ENCODE data around the gene MAN2B2.

MAN2B2 gene

DNA sequence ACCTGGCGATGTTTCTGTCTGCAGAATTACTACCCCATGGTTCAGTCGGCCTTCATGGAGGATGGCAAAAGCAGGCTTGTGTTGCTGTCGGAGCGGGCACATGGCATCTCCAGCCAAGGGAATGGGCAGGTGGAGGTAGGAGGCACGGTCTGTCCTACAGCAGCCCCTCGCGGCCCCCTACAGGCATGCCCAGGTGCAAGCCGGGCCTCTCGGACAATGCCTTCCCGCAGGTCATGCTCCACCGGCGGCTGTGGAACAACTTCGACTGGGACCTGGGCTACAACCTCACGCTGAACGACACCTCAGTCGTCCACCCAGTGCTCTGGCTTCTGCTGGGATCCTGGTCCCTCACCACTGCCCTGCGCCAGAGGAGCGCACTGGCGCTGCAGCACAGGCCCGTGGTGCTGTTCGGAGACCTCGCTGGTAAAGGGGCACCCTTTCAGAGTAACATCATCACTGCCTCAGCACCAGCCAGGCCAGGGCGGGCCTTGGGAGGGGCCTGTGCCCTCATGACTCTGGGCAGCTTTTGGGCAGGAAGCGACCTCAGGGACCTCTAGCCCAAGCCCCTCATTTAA, 36.0 kb downstream of the MAN2B2 start:
- no peaks in the 10 kb centered on the region; the same call in 1 of the 2 replicates for H3K36me3 ChIP-seq
- TF ChIP-seq, protein P1, sequence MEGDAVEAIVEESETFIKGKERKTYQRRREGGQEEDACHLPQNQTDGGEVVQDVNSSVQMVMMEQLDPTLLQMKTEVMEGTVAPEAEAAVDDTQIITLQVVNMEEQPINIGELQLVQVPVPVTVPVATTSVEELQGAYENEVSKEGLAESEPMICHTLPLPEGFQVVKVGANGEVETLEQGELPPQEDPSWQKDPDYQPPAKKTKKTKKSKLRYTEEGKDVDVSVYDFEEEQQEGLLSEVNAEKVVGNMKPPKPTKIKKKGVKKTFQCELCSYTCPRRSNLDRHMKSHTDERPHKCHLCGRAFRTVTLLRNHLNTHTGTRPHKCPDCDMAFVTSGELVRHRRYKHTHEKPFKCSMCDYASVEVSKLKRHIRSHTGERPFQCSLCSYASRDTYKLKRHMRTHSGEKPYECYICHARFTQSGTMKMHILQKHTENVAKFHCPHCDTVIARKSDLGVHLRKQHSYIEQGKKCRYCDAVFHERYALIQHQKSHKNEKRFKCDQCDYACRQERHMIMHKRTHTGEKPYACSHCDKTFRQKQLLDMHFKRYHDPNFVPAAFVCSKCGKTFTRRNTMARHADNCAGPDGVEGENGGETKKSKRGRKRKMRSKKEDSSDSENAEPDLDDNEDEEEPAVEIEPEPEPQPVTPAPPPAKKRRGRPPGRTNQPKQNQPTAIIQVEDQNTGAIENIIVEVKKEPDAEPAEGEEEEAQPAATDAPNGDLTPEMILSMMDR (IDR thresholded peaks at IDR 0.05; ENCODE audit: low read depth, low read length), result 0 out of 2 replicates have a peak, but pooled peaks have one; percentile 2
- H3K4me3 ChIP-seq (ENCODE audit: low read depth, low read length), result no peak overlapping the region
- no peaks in the 10 kb centered on the region for H3K27me3 ChIP-seq (ENCODE audit: insufficient read depth, low read depth, severe bottlenecking)
- H3K27ac ChIP-seq, result no peak overlapping the region
- no peaks in the 10 kb centered on the region for H3K9me3 ChIP-seq (ENCODE audit: severe bottlenecking)
- DNase-seq, result no peak

DNA sequence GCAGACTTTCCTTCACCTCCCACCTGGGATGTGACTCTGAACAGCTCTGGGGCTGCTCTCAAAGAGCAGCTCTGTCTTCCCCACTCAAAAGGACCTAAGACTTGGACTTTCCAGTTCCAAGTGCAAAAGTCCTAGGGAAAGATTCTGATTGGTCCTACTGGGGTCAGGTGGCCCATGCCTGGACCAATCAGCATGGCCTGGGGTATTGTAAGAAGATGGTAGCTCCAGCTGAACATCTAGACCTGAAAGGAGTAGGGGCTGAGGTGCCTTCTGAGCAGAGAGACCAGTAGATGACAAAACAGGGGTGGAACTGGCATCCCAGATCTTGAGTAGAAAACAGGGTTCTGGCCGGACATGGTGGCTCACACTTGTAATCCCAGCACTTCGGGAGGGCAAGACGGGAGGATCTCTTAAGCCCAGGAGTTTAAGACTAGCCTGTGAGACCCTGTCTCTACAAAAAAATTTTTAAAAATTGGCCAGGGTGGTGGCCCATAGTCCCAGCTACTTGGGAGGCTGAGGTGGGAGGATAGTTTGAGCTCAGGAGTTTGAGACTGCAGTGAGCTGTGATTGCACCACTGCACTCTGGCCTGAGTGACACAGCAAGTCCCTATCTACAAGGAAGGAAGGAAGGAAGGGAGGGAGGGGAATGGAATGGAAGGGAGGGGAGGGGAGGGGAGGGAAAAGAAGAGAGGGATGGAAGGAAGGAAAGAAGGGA, 38.1 kb downstream of the MAN2B2 start:
- H3K27me3 ChIP-seq (ENCODE audit: insufficient read depth, low read depth, severe bottlenecking), result no peaks in the 10 kb centered on the region
- no peak overlapping the region for H3K4me3 ChIP-seq (ENCODE audit: low read depth, low read length)
- H3K36me3 ChIP-seq, result peaks cover 6% of the 10 kb centered on the region; the same call in 1 of the 2 replicates
- no peaks in the 10 kb centered on the region for H3K9me3 ChIP-seq (ENCODE audit: severe bottlenecking)
- DNase-seq, result no peak
- TF ChIP-seq, protein P1 (IDR thresholded peaks at IDR 0.05; ENCODE audit: low read depth, low read length), result no peak
- no peak overlapping the region for H3K27ac ChIP-seq

DNA sequence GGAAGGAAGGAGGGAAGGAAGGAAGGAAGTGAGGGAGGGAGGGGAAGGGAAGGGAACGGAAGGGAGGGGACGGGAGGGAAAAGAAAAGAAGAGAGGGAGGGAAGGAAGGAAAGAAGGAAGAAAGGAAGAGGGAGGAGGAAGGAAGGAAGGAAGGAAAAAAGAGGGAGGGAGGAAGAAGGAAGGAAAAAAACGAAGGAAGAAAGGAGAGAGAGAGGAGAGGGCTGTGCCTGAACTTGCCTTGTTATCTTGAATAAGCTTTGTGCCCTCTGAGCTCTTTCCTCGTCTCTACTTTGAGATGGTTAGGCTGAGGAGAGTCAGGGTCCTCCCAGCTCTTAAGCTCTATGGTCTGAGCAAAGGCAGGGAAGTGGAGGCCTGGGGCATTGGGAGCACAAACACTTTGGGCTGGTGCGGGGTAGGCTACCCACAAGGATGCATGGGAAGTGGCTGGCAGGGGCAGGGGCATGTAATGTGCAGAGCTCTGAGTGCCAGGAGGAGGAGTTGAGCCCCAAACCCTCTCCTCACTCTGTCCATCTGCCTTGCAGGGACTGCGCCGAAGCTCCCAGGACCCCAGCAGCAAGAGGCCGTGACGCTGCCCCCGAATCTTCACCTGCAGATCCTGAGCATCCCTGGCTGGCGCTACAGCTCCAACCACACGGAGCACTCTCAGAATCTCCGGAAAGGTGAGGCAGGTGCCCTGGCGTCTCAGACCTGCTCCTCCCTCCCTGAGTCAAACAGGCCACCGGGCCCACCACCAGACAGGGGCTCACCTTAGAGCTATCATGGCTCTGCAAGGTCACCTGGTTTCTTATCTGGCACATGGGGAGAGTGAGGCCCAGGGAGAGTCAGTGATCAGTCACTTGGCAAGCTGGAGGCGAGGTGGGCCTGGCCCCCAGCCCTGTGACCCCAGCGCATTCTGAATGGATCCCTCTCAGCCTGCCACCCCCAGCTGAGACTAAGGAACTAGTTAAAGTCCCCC, 39.0 kb downstream of the MAN2B2 start:
- Histone ChIP-seq H3K9me3 (ENCODE audit: severe bottlenecking) (no peaks in the 10 kb centered on the region), H3K4me3 (ENCODE audit: low read depth, low read length) (no peak overlapping the region), H3K36me3 (peaks cover 7% of the 10 kb centered on the region), H3K27ac (no peak overlapping the region), H3K27me3 (ENCODE audit: insufficient read depth, low read depth, severe bottlenecking) (no peaks in the 10 kb centered on the region)
- TF ChIP-seq, protein P1 (IDR thresholded peaks at IDR 0.05; ENCODE audit: low read depth, low read length), result no peak
- no peak for DNase-seq

DNA sequence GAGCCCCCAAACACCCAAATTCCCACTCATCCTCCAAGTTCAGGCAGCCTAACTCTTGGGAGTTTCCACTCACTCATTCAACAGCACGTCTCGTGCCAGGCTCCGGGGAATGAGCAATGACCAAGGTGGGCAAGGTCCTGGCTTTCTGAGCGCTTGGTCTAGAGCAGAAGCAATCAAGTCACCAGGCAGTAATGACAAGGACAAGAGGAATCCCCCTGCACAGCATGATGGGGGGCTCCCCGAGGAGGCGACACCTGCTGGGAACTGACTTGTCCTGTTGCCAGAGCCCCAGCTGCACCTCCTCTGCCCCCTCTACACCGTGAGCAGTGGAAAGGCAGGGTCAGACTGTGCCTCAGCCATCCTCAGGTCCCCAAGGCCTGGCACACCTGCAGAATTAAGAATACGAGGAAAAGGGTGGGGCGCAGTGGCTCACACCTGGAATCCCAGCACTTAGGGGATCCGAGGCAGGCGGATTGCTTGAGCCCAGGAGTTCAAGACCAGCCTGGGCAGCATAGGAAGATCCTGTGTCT, 39.8 kb downstream of the MAN2B2 start:
- Histone ChIP-seq H3K36me3 (peaks cover 9% of the 10 kb centered on the region), H3K27me3 (ENCODE audit: insufficient read depth, low read depth, severe bottlenecking) (no peaks in the 10 kb centered on the region), H3K9me3 (ENCODE audit: severe bottlenecking) (no peaks in the 10 kb centered on the region), H3K27ac (no peak overlapping the region), H3K4me3 (ENCODE audit: low read depth, low read length) (no peak overlapping the region)
- TF ChIP-seq, protein P1 (IDR thresholded peaks at IDR 0.05; ENCODE audit: low read depth, low read length), result no peak
- no peak for DNase-seq

DNA sequence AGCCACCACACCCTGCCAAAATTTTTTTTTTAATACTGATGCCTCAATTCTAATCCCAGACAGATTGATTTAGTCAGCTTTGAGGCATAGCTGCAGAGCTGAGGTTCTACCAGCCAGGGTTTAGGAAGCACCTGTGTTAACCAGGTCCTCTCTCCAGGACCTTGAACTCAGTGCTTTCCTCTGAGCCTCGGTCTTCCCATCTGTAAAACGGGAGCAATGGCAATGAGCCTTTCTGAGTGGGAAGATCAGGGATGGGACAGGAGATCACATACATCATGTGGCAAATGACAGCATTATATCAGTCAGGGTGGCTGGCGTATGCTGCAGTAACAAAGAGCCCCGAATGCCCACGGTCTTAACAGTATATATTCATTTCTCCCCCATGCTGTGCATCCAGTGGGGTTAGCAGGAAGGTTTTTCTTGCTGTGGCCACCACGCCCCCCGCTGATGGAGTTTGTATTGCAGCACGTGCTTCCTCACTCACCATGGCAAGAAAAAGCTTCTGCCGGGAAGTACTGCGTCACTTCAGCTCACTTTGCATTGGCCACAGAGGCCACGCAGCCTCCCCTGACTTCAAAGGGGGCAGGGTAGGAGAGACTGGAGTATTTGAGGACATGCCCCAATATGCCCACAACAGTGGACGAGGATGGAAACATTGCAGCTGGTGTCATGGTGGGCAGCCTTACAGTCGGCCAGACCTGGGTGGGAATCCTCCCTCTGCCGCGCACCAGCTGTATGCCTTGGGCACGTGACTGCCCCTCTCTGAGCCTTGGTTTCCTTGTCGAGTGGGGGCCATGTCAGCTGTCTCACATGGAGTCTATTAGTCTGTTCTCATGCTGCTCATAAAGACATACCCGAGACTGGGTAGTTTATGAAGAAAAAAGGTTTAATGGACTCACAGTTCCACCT, 41.4 kb downstream of the MAN2B2 start:
- H3K27ac ChIP-seq, result no peak overlapping the region
- peaks cover 9% of the 10 kb centered on the region for H3K36me3 ChIP-seq
- no peak overlapping the region for H3K4me3 ChIP-seq (ENCODE audit: low read depth, low read length)
- DNase-seq, result no peak
- TF ChIP-seq, protein P1 (IDR thresholded peaks at IDR 0.05; ENCODE audit: low read depth, low read length), result no peak
- H3K27me3 ChIP-seq (ENCODE audit: insufficient read depth, low read depth, severe bottlenecking), result no peaks in the 10 kb centered on the region
- H3K9me3 ChIP-seq (ENCODE audit: severe bottlenecking), result no peaks in the 10 kb centered on the region

Measured in WERI-Rb-1 (cell line).